T-helper 1 cell (primary cell): ENCODE results near the gene INHBE.
A peak's percentile ranks its signal among the peaks of the same experiment; 100 is the strongest.

Experiments
- DNase-seq, 5 donors: peaks; one replicate each; pipeline ENCODE4 v3.0.0-alpha.2; 2012 to 2020

The INHBE gene

GRCh38 chr12:57461276-57461916 lies 6.3 kb downstream of the INHBE start:
- peak in 1 of 5 donors; percentile 39 for DNase-seq

GRCh38 chr12:57461917-57462250 lies 6.8 kb downstream of the INHBE start:
- DNase-seq: no peak

GRCh38 chr12:57462251-57462911 lies 7.3 kb downstream of the INHBE start:
- DNase-seq: peak; percentile 72 to 87 (median 81)

GRCh38 chr12:57462912-57463253 lies 7.8 kb downstream of the INHBE start:
- DNase-seq: no peak

- no peak for DNase-seq
Observed at GRCh38 chr12:57464569-57464968, 9.5 kb downstream of the INHBE start.

GRCh38 chr12:57465030-57465746 lies 10.1 kb downstream of the INHBE start:
- no peak for DNase-seq

GRCh38 chr12:57465747-57466505 lies 10.8 kb downstream of the INHBE start:
- DNase-seq: no peak

- DNase-seq: no peak
Observed at GRCh38 chr12:57467212-57467874, 12.2 kb downstream of the INHBE start.

GRCh38 chr12:57467915-57468314 lies 12.8 kb downstream of the INHBE start:
- no peak for DNase-seq

GRCh38 chr12:57469296-57470164 lies 14.4 kb downstream of the INHBE start:
- no peak for DNase-seq

- DNase-seq: no peak
Observed at GRCh38 chr12:57470286-57470969, 15.3 kb downstream of the INHBE start.

- DNase-seq: no peak
Observed at GRCh38 chr12:57470970-57471656, 16.0 kb downstream of the INHBE start.

GRCh38 chr12:57471661-57472060 lies 16.6 kb downstream of the INHBE start:
- no peak for DNase-seq

- DNase-seq: no peak
Observed at GRCh38 chr12:57472391-57472790, 17.3 kb downstream of the INHBE start.

- no peak for DNase-seq
Observed at GRCh38 chr12:57473392-57473791, 18.3 kb downstream of the INHBE start.

GRCh38 chr12:57473886-57474285 lies 18.8 kb downstream of the INHBE start:
- no peak for DNase-seq

GRCh38 chr12:57474430-57474829 lies 19.3 kb downstream of the INHBE start:
- DNase-seq: no peak

- no peak for DNase-seq
Observed at GRCh38 chr12:57474862-57475261, 19.8 kb downstream of the INHBE start.

- no peak for DNase-seq
Observed at GRCh38 chr12:57475271-57476161, 20.4 kb downstream of the INHBE start.
